WTC11 (cell line): ENCODE results near the gene HTR4. TPM values are rescaled to one million over a fixed set of nuclear protein-coding genes. Genes with fewer than 3 reads are reported as not detected.

Source experiments
- ATAC-seq: fragments of 200-7000 bp; cut with Tn5 transposase; 2 replicates; pipeline ENCODE4 v1.10.0; 2021; ENCODE audit warnings: mild to moderate bottlenecking, moderate library complexity
- CTCF ChIA-PET: fragments of 300-600 bp; sonication (Branson Sonifier 250); formaldehyde crosslinking; loops from one replicate; lab custom pipeline; 2021; ENCODE audit warnings: antibody characterized with exemption; lab: Charles Lee
- POLR2A ChIA-PET: fragments of 350-600 bp; sonication (Branson Sonifier 250); formaldehyde crosslinking; loops from one replicate; lab custom pipeline; 2021; ENCODE audit warnings: antibody characterized with exemption; lab: Charles Lee
- DNase-seq: peaks from one replicate; pipeline ENCODE4 v3.0.0; 2021; ENCODE audit warnings: low spot score
- H3K27ac Mint-ChIP-seq: 2 replicates; pipeline ENCODE4 v1.8.0; 2021; ENCODE audit warnings: mixed read lengths
- H3K27me3 Mint-ChIP-seq: 2 replicates; pipeline ENCODE4 v1.8.0; 2021; ENCODE audit warnings: low read depth, mild to moderate bottlenecking, moderate library complexity, mixed read lengths
- H3K36me3 Mint-ChIP-seq: 2 replicates; pipeline ENCODE4 v1.8.0; 2021; ENCODE audit warnings: mixed read lengths
- H3K4me1 Mint-ChIP-seq: 2 replicates; pipeline ENCODE4 v1.8.0; 2022; ENCODE audit warnings: mixed read lengths
- H3K4me3 Mint-ChIP-seq: 2 replicates; pipeline ENCODE4 v1.8.0; 2021; ENCODE audit warnings: mild to moderate bottlenecking, moderate library complexity, mixed read lengths
- H3K9me3 Mint-ChIP-seq: 2 replicates; pipeline ENCODE4 v1.8.0; 2021; ENCODE audit warnings: mixed read lengths
- CBFB ChIP-seq: sonication (generic); formaldehyde crosslinking; IDR thresholded peaks from 2 replicates; pipeline ENCODE4 v1.8.1; 2022; ENCODE audit warnings: mild to moderate bottlenecking, low read depth, missing genetic modification reagents
- ESRRA ChIP-seq: sonication (generic); formaldehyde crosslinking; IDR thresholded peaks from 2 replicates; pipeline ENCODE4 v1.8.1; 2022; ENCODE audit warnings: mild to moderate bottlenecking, missing genetic modification reagents, borderline replicate concordance
- ETV6 ChIP-seq: sonication (generic); formaldehyde crosslinking; IDR thresholded peaks from 2 replicates; pipeline ENCODE4 v1.8.1; 2022; ENCODE audit warnings: mild to moderate bottlenecking, missing genetic modification reagents
- FOXP1 ChIP-seq: sonication (generic); formaldehyde crosslinking; IDR thresholded peaks from 2 replicates; pipeline ENCODE4 v1.8.0; 2022; ENCODE audit warnings: missing genetic modification reagents, mild to moderate bottlenecking, moderate library complexity, borderline replicate concordance
- GABPB1 ChIP-seq: sonication (generic); formaldehyde crosslinking; IDR thresholded peaks from 2 replicates; pipeline ENCODE4 v1.8.1; 2023; ENCODE audit warnings: mild to moderate bottlenecking, missing genetic modification reagents
- GRHL2 ChIP-seq: fragments of 250-450 bp; sonication (Bioruptor Pico); IDR thresholded peaks from 2 replicates; pipeline ENCODE4 v1.8.0; 2022; ENCODE audit warnings: mild to moderate bottlenecking, moderate library complexity; ENCODE audit not compliant: insufficient replicate concordance, severe bottlenecking
- JAZF1 ChIP-seq: fragments of 250-450 bp; sonication (Bioruptor Pico); IDR thresholded peaks from 2 replicates; pipeline ENCODE4 v1.9.0; 2021; ENCODE audit warnings: moderate library complexity, mild to moderate bottlenecking, inconsistent platforms
- MXD4 ChIP-seq: fragments of 250-450 bp; sonication (Bioruptor Pico); IDR thresholded peaks from 2 replicates; pipeline ENCODE4 v1.8.0; 2021; ENCODE audit warnings: mild to moderate bottlenecking, moderate library complexity, borderline replicate concordance
- NFE2L1 ChIP-seq: sonication (generic); formaldehyde crosslinking; IDR thresholded peaks from 2 replicates; pipeline ENCODE4 v1.8.1; 2023; ENCODE audit warnings: missing genetic modification reagents
- NFYB ChIP-seq: sonication (generic); formaldehyde crosslinking; conservative IDR thresholded peaks from 2 replicates; pipeline ENCODE4 v1.8.0; 2022; ENCODE audit warnings: low read depth, missing genetic modification reagents
- NR2C2 ChIP-seq: sonication (generic); formaldehyde crosslinking; IDR thresholded peaks from 2 replicates; pipeline ENCODE4 v1.8.0; 2022; ENCODE audit warnings: mild to moderate bottlenecking, missing genetic modification reagents
- NR3C1 ChIP-seq: sonication (generic); formaldehyde crosslinking; conservative IDR thresholded peaks from 2 replicates; pipeline ENCODE4 v1.8.1; 2023; ENCODE audit warnings: low read depth, mild to moderate bottlenecking, missing genetic modification reagents
- RORB ChIP-seq: fragments of 250-450 bp; sonication (Bioruptor Pico); IDR thresholded peaks from 2 replicates; pipeline ENCODE4 v1.9.0; 2021; ENCODE audit warnings: mild to moderate bottlenecking
- TEAD4 ChIP-seq: sonication (generic); formaldehyde crosslinking; IDR thresholded peaks from 2 replicates; pipeline ENCODE4 v1.8.0; 2022; ENCODE audit warnings: mild to moderate bottlenecking, missing genetic modification reagents
- ZBTB21 ChIP-seq: sonication (generic); formaldehyde crosslinking; IDR thresholded peaks from 2 replicates; pipeline ENCODE4 v1.8.1; 2023; ENCODE audit warnings: mild to moderate bottlenecking, missing genetic modification reagents, borderline replicate concordance
- ZNF232 ChIP-seq: sonication (generic); formaldehyde crosslinking; IDR thresholded peaks from 2 replicates; pipeline ENCODE4 v1.8.0; 2022; ENCODE audit warnings: mild to moderate bottlenecking, missing genetic modification reagents
- ZNF396 ChIP-seq: fragments of 250-450 bp; sonication (Bioruptor Pico); IDR thresholded peaks from 2 replicates; pipeline ENCODE4 v1.8.0; 2021; ENCODE audit warnings: mild to moderate bottlenecking, moderate library complexity, borderline replicate concordance
- ZNF416 ChIP-seq: fragments of 250-450 bp; sonication (Bioruptor Pico); IDR thresholded peaks from 2 replicates; pipeline ENCODE4 v1.9.0; 2021; ENCODE audit warnings: mild to moderate bottlenecking, inconsistent platforms
- total RNA-seq: library from RNA; stranded (reverse); gene quantifications from 3 replicates; pipeline ENCODE4 v1.2.3, GENCODE V29; 2021
- TF ChIP-seq, protein P1 (sequence below): sonication (generic); formaldehyde crosslinking; IDR thresholded peaks from 2 replicates; pipeline ENCODE4 v1.8.1; 2022; ENCODE audit warnings: low read depth, mild to moderate bottlenecking, moderate library complexity, missing genetic modification reagents, borderline replicate concordance
- TF ChIP-seq, protein P2 (sequence below): sonication (generic); formaldehyde crosslinking; IDR thresholded peaks from 2 replicates; pipeline ENCODE4 v1.8.1; 2023; ENCODE audit warnings: mild to moderate bottlenecking, moderate library complexity, missing genetic modification reagents
- TF ChIP-seq, protein P3 (sequence below): sonication (generic); formaldehyde crosslinking; IDR thresholded peaks from 2 replicates; pipeline ENCODE4 v1.8.0; 2022; ENCODE audit warnings: mild to moderate bottlenecking, missing genetic modification reagents
- TF ChIP-seq, protein P4 (sequence below): sonication (generic); formaldehyde crosslinking; IDR thresholded peaks from 2 replicates; pipeline ENCODE4 v1.8.1; 2023; ENCODE audit warnings: mild to moderate bottlenecking, missing genetic modification reagents, moderate library complexity
- TF ChIP-seq, protein P5 (sequence below): fragments of 250-450 bp; sonication (Bioruptor Pico); IDR thresholded peaks from 2 replicates; pipeline ENCODE4 v1.8.0; 2021; ENCODE audit warnings: mild to moderate bottlenecking

Gene HTR4
- total RNA-seq, 1 experiment from 2014 or later: not detected

DNA sequence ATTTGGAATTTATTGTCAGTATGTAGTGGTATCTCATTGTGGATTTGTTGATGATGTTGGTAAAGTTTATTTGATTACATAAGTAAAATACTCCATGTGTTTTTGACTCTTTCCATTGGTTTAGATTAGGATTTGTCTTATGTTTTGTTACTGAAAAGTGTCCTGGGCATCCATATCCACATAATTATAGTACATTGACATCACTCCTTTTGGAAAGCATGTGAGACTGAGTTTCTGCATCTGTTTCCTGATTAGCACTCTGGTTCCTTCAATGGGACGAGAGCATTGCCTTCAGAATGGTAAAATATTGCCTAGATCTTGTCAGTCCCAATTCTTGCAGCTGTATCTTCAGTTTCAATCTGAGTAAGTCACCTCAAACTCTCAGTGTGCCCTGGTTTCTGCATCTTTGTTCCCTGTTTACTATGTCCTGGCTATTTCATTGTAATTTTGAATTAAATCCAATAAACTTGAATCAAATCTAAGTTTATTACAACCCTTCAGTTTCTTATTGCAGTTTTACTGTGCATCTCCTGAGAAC, 142.4 kb downstream of the HTR4 start:
- ChIA-PET POLR2A (no interaction called here), CTCF (no interaction called here)
- peaks cover 7% of the 10 kb centered on the region for H3K9me3 Mint-ChIP-seq
- TF ChIP-seq TEAD4 (CRISPR knock-in tag): no peak
- TF ChIP-seq GABPB1 (CRISPR knock-in tag): no peak
- TF ChIP-seq ZBTB21 (CRISPR knock-in tag): no peak
- no peak for TF ChIP-seq NR3C1
- TF ChIP-seq RORB: no peak
- TF ChIP-seq, protein P1, sequence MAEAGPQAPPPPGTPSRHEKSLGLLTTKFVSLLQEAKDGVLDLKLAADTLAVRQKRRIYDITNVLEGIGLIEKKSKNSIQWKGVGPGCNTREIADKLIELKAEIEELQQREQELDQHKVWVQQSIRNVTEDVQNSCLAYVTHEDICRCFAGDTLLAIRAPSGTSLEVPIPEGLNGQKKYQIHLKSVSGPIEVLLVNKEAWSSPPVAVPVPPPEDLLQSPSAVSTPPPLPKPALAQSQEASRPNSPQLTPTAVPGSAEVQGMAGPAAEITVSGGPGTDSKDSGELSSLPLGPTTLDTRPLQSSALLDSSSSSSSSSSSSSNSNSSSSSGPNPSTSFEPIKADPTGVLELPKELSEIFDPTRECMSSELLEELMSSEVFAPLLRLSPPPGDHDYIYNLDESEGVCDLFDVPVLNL (CRISPR knock-in tag): no peak
- no peak for TF ChIP-seq GRHL2 (CRISPR knock-in tag)
- TF ChIP-seq, protein P2, sequence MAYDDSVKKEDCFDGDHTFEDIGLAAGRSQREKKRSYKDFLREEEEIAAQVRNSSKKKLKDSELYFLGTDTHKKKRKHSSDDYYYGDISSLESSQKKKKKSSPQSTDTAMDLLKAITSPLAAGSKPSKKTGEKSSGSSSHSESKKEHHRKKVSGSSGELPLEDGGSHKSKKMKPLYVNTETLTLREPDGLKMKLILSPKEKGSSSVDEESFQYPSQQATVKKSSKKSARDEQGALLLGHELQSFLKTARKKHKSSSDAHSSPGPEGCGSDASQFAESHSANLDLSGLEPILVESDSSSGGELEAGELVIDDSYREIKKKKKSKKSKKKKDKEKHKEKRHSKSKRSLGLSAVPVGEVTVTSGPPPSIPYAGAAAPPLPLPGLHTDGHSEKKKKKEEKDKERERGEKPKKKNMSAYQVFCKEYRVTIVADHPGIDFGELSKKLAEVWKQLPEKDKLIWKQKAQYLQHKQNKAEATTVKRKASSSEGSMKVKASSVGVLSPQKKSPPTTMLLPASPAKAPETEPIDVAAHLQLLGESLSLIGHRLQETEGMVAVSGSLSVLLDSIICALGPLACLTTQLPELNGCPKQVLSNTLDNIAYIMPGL: no peak
- TF ChIP-seq ZNF396 (CRISPR knock-in tag): no peak
- TF ChIP-seq NFYB (CRISPR knock-in tag): no peak
- TF ChIP-seq, protein P3, sequence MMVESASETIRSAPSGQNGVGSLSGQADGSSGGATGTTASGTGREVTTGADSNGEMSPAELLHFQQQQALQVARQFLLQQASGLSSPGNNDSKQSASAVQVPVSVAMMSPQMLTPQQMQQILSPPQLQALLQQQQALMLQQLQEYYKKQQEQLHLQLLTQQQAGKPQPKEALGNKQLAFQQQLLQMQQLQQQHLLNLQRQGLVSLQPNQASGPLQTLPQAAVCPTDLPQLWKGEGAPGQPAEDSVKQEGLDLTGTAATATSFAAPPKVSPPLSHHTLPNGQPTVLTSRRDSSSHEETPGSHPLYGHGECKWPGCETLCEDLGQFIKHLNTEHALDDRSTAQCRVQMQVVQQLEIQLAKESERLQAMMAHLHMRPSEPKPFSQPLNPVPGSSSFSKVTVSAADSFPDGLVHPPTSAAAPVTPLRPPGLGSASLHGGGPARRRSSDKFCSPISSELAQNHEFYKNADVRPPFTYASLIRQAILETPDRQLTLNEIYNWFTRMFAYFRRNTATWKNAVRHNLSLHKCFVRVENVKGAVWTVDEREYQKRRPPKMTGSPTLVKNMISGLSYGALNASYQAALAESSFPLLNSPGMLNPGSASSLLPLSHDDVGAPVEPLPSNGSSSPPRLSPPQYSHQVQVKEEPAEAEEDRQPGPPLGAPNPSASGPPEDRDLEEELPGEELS (CRISPR knock-in tag): no peak
- no peak for TF ChIP-seq ZNF416
- no peak for TF ChIP-seq NFE2L1 (CRISPR knock-in tag)
- TF ChIP-seq, protein P4, sequence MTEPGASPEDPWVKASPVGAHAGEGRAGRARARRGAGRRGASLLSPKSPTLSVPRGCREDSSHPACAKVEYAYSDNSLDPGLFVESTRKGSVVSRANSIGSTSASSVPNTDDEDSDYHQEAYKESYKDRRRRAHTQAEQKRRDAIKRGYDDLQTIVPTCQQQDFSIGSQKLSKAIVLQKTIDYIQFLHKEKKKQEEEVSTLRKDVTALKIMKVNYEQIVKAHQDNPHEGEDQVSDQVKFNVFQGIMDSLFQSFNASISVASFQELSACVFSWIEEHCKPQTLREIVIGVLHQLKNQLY (CRISPR knock-in tag): no peak
- TF ChIP-seq MXD4 (CRISPR knock-in tag): no peak
- TF ChIP-seq, all 79 proteins: peak for 0
- ATAC-seq (no peak), DNase-seq (no peak)
- Mint-ChIP-seq H3K27me3 (no peaks in the 10 kb centered on the region), H3K4me3 (no peak overlapping the region), H3K36me3 (no peaks in the 10 kb centered on the region; the same call in 1 of the 2 replicates), H3K27ac (no peak overlapping the region), H3K4me1 (no peaks in the 10 kb centered on the region)

DNA sequence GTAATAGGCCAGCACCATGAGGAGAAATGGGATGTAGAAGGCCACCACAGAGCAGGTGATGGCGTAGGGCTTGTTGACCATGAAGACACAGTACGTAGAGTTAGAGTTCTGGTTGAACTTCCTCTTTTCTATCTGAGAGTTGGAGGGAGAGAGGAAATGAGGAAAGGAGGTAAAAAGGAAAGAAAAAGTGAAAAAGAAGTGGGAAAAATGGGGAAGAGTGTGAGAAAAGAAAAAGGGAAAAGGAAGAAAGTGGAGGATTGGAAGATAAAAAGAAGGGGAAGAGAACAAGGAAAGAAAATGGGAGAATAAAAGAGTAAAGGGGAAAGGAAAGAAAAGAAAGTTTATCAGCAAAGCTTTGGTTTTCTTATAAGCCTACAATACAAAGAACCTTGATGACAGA, 144.4 kb downstream of the HTR4 start:
- H3K9me3 Mint-ChIP-seq: peaks cover 5% of the 10 kb centered on the region; the same call in 1 of the 2 replicates
- H3K4me3 Mint-ChIP-seq: no peak overlapping the region
- POLR2A ChIA-PET: no interaction called here
- H3K36me3 Mint-ChIP-seq: no peaks in the 10 kb centered on the region
- CTCF ChIA-PET: no interaction called here
- no peak for ATAC-seq
- no peak overlapping the region for H3K27ac Mint-ChIP-seq
- no peaks in the 10 kb centered on the region for H3K4me1 Mint-ChIP-seq
- no peak for DNase-seq
- H3K27me3 Mint-ChIP-seq: no peaks in the 10 kb centered on the region
- TF ChIP-seq, protein P3 (CRISPR knock-in tag): no peak
- TF ChIP-seq NR2C2 (CRISPR knock-in tag) (no peak), FOXP1 (no peak), ESRRA (CRISPR knock-in tag) (no peak), CBFB (no peak), MXD4 (CRISPR knock-in tag) (no peak), JAZF1 (CRISPR knock-in tag) (no peak), ETV6 (no peak), TEAD4 (CRISPR knock-in tag) (no peak), ZNF232 (no peak)
- TF ChIP-seq, protein P5, sequence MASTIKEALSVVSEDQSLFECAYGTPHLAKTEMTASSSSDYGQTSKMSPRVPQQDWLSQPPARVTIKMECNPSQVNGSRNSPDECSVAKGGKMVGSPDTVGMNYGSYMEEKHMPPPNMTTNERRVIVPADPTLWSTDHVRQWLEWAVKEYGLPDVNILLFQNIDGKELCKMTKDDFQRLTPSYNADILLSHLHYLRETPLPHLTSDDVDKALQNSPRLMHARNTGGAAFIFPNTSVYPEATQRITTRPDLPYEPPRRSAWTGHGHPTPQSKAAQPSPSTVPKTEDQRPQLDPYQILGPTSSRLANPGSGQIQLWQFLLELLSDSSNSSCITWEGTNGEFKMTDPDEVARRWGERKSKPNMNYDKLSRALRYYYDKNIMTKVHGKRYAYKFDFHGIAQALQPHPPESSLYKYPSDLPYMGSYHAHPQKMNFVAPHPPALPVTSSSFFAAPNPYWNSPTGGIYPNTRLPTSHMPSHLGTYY (CRISPR knock-in tag): no peak
